Kidney (tissue), 14 donors: ENCODE measurements around the gene C1R. TPM values are rescaled to one million over a fixed set of nuclear protein-coding genes. Genes with fewer than 3 reads are reported as not detected.
A peak's percentile ranks its signal among the peaks of the same experiment; 100 is the strongest.

Source experiments
- DNase-seq, 5 donors: peaks; one replicate each; pipeline ENCODE4 v3.0.0-alpha.2; 2013 to 2020
- FAIRE-seq: peaks from 2 replicates; lab custom pipeline; 2012; peaks lifted over from hg19 to GRCh38; lab: Jason Lieb, UNC
- H3K27ac ChIP-seq, 2 donors: one replicate each; pipeline ENCODE4 v1.7.0; 2013; ENCODE audit warnings: low read depth in 2 of 2, low read length in 2 of 2, inconsistent platforms in 1 of 2
- H3K27me3 ChIP-seq: one replicate; pipeline ENCODE4 v1.7.1; 2013; ENCODE audit warnings: low read length, inconsistent platforms; ENCODE audit not compliant: control insufficient read depth, insufficient read depth
- H3K36me3 ChIP-seq, 3 donors: one replicate each; pipeline versions ENCODE4 v1.7.0 to v1.7.1; 2013; ENCODE audit warnings: low read length in 3 of 3, control low read depth in 1 of 3, inconsistent platforms in 1 of 3; ENCODE audit not compliant: insufficient read depth in 3 of 3, control insufficient read depth in 2 of 3
- H3K4me1 ChIP-seq, 3 donors: one replicate each; pipeline versions ENCODE4 v1.7.0 to v1.7.1; 2013; ENCODE audit warnings: low read length in 3 of 3, inconsistent platforms in 1 of 3, low read depth in 1 of 3; ENCODE audit not compliant: control insufficient read depth in 2 of 3, insufficient read depth in 2 of 3
- H3K4me3 ChIP-seq, 3 donors: one replicate each; pipeline versions ENCODE4 v1.7.0 to v1.8.1; 2013; ENCODE audit warnings: low read length in 3 of 3, control low read depth in 1 of 3, inconsistent platforms in 1 of 3
- H3K9ac ChIP-seq, 3 donors: one replicate each; pipeline versions ENCODE4 v1.7.0 to v1.7.1; 2013; ENCODE audit warnings: low read length in 3 of 3, control low read depth in 1 of 3, inconsistent platforms in 1 of 3
- H3K9me3 ChIP-seq, 3 donors: one replicate each; pipeline versions ENCODE4 v1.7.0 to v1.7.1; 2013; ENCODE audit warnings: low read length in 3 of 3, control low read depth in 1 of 3, inconsistent platforms in 1 of 3; ENCODE audit not compliant: control insufficient read depth in 2 of 3, insufficient read depth in 1 of 3
- CTCF ChIP-seq: IDR thresholded peaks from 3 replicates; pipeline ENCODE4 v1.5.1; 2012; ENCODE audit warnings: mild to moderate bottlenecking, moderate library complexity, borderline replicate concordance; ENCODE audit not compliant: insufficient read depth; ENCODE audit errors: extremely low read depth
- intact Hi-C: fragments of 100-400 bp; cut with DNase I; formaldehyde crosslinking; loops from one replicate; pipeline ENCODE4 v1.11.1; 2022
- polyA plus RNA-seq: library from polyadenylated mRNA; stranded (reverse); fragments of 350-450 nt; fragmentation: Illumina TruSeq; extraction: RNeasy Lipid Tissue Mini Kit (QIAGEN cat#74804); gene quantifications from one replicate; pipeline ENCODE4 v1.2.3, GENCODE V29; 2014; ENCODE audit warnings: low read depth, low replicate concordance; ENCODE audit not compliant: insufficient read depth
- total RNA-seq: library from RNA; stranded (reverse); fragmentation: NEBNext Ultra II Directional; extraction: Animal tissue kit (Norgen Biotek cat#: 25700); gene quantifications from one replicate; pipeline ENCODE4 v1.2.1, GENCODE V29; 2021
- donor health status: control.
- donor health status: control.
- donor health status: control.
- donor health status: control.
- donor health status: control.
- donor health status: DM: yes; HTN: yes; CAD: no.
- donor health status: Normal renal cell carcinoma (clear cell type).

Gene C1R
- total and polyA plus RNA-seq, 2 donors from 2014 or later: 183 to 514 TPM

- H3K27ac ChIP-seq: peak overlapping the region; percentile 34 to 44
- no peaks in the 10 kb centered on the region for H3K27me3 ChIP-seq
- H3K36me3 ChIP-seq: no peaks in the 10 kb centered on the region
- no peaks in the 10 kb centered on the region for H3K9me3 ChIP-seq
- H3K9ac ChIP-seq: peak overlapping the region in 1 of 3 donors; percentile 38
- DNase-seq: peak in 1 of 5 donors; percentile 15
- TF ChIP-seq CTCF: no peak
- H3K4me1 ChIP-seq: no peaks in the 10 kb centered on the region
- H3K4me3 ChIP-seq: peak overlapping the region in 2 of 3 donors; percentile 46 to 49
- intact Hi-C loops: no loop called here
- FAIRE-seq: no peak
These were observed 31.1 kb downstream of the C1R start for GRCh38 chr12:7061138-7061537.

- intact Hi-C loops: no loop called here
- Histone ChIP-seq H3K27ac (peak within 1 kb of the TSS; percentile 34 to 44), H3K4me1 (no peaks in the 10 kb centered on the region), H3K9ac (peak within 1 kb of the TSS in 1 of 3 donors; percentile 38), H3K4me3 (peak within 1 kb of the TSS; percentile 27 to 49 (median 46)), H3K27me3 (no peaks in the 10 kb centered on the region), H3K36me3 (no peaks in the 10 kb centered on the region), H3K9me3 (no peaks in the 10 kb centered on the region)
- peak; percentile 56 to 96 (median 88) for DNase-seq
- TF ChIP-seq CTCF: peak; percentile 75
- FAIRE-seq: peak; percentile 86
These were observed 31.8 kb downstream of the C1R start, which contains the start of gene C1S for GRCh38 chr12:7060353-7060954. TSS of gene C1S (plus strand) at chr12:7060718. CDS start at chr12:7061913, 1,195 bp downstream.

- FAIRE-seq (no peak), DNase-seq (no peak)
- Histone ChIP-seq H3K4me1 (no peaks in the 10 kb centered on the region), H3K27me3 (no peaks in the 10 kb centered on the region), H3K9me3 (no peaks in the 10 kb centered on the region), H3K4me3 (no peak overlapping the region), H3K27ac (no peak overlapping the region), H3K9ac (peak overlapping the region in 1 of 3 donors; percentile 38), H3K36me3 (no peaks in the 10 kb centered on the region)
- intact Hi-C loops: no loop called here
- no peak for TF ChIP-seq CTCF
These were observed 32.5 kb downstream of the C1R start for GRCh38 chr12:7059780-7060179.
